Liver (tissue), 9 donors: Measurements from ENCODE around the gene ST6GALNAC3. TPM values are rescaled to one million over a fixed set of nuclear protein-coding genes. Genes with fewer than 3 reads are reported as not detected.

Experiments
- DNase-seq: peaks from one replicate; pipeline ENCODE4 v3.0.0-alpha.2; 2017; ENCODE audit warnings: low spot score
- H3K27ac ChIP-seq, 2 donors: one replicate each; pipeline ENCODE4 v1.7.0; 2013; ENCODE audit warnings: inconsistent platforms in 2 of 2, low read length in 2 of 2, control low read depth in 1 of 2, low read depth in 1 of 2, mild to moderate bottlenecking in 1 of 2
- H3K27me3 ChIP-seq, 4 donors: one replicate each; pipeline versions ENCODE4 v1.6.1 to v1.7.0; 2013; ENCODE audit warnings: low read length in 3 of 4, inconsistent platforms in 1 of 4, mild to moderate bottlenecking in 1 of 4, moderate library complexity in 1 of 4; ENCODE audit not compliant: control insufficient read depth in 4 of 4, insufficient read depth in 4 of 4
- H3K36me3 ChIP-seq, 4 donors: one replicate each; pipeline versions ENCODE4 v1.6.1 to v1.7.0; 2013; ENCODE audit warnings: low read length in 3 of 4, mild to moderate bottlenecking in 3 of 4, low read depth in 1 of 4, moderate library complexity in 1 of 4; ENCODE audit not compliant: control insufficient read depth in 4 of 4, insufficient read depth in 3 of 4
- H3K4me1 ChIP-seq, 4 donors: one replicate each; pipeline versions ENCODE4 v1.6.1 to v1.7.0; 2013; ENCODE audit warnings: low read length in 3 of 4, mild to moderate bottlenecking in 3 of 4, moderate library complexity in 1 of 4; ENCODE audit not compliant: control insufficient read depth in 4 of 4, insufficient read depth in 4 of 4
- H3K4me3 ChIP-seq, 3 donors: one replicate each; pipeline versions ENCODE4 v1.6.1 to v1.7.0; 2013; ENCODE audit warnings: low read length in 3 of 3, control low read depth in 1 of 3, low read depth in 1 of 3, mild to moderate bottlenecking in 1 of 3
- H3K9ac ChIP-seq, 2 donors: one replicate each; pipeline ENCODE4 v1.7.0; 2013; ENCODE audit warnings: low read length in 2 of 2, mild to moderate bottlenecking in 2 of 2, moderate library complexity in 2 of 2, control low read depth in 1 of 2, low read depth in 1 of 2
- H3K9me3 ChIP-seq, 4 donors: one replicate each; pipeline versions ENCODE4 v1.6.1 to v1.7.0; 2013; ENCODE audit warnings: low read length in 3 of 4; ENCODE audit not compliant: control insufficient read depth in 4 of 4
- ATF3 ChIP-seq: IDR thresholded peaks from 2 replicates; pipeline ENCODE4 v1.6.1; 2016; ENCODE audit warnings: antibody characterized with exemption
- CTCF ChIP-seq: fragments of 150-350 bp; IDR thresholded peaks from 2 replicates; pipeline ENCODE4 v1.5.1; 2017; ENCODE audit warnings: improper control_type of control experiment, low read depth, low read length; ENCODE audit not compliant: missing input control
- EGR1 ChIP-seq, 2 donors: IDR thresholded peaks; 2 replicates each; pipeline ENCODE4 v1.6.1; 2016 to 2018; ENCODE audit warnings: antibody characterized with exemption in 2 of 2, low read depth in 2 of 2
- FOXA1 ChIP-seq: IDR thresholded peaks from 2 replicates; pipeline ENCODE4 v1.6.1; 2016; ENCODE audit warnings: antibody characterized with exemption
- FOXA2 ChIP-seq: IDR thresholded peaks from 2 replicates; pipeline ENCODE4 v1.6.1; 2016; ENCODE audit warnings: antibody characterized with exemption
- GABPA ChIP-seq, 2 donors: IDR thresholded peaks in 1 of 2; conservative IDR thresholded peaks in 1 of 2; 2 replicates each; pipeline ENCODE4 v1.6.1; 2016; ENCODE audit warnings: antibody characterized with exemption in 2 of 2, mild to moderate bottlenecking in 1 of 2, moderate library complexity in 1 of 2
- HNF4A ChIP-seq, 2 donors: conservative IDR thresholded peaks; 2 replicates each; pipeline ENCODE4 v1.6.1; 2016; ENCODE audit warnings: antibody characterized with exemption in 2 of 2, mild to moderate bottlenecking in 2 of 2
- HNF4G ChIP-seq: IDR thresholded peaks from 2 replicates; pipeline ENCODE4 v1.6.1; 2016; ENCODE audit warnings: antibody characterized with exemption
- JUND ChIP-seq, 2 donors: IDR thresholded peaks; 2 replicates each; pipeline ENCODE4 v1.6.1; 2016; ENCODE audit warnings: antibody characterized with exemption in 2 of 2
- MAX ChIP-seq: IDR thresholded peaks from 2 replicates; pipeline ENCODE4 v1.6.1; 2016; ENCODE audit warnings: antibody characterized with exemption
- NR2F2 ChIP-seq: IDR thresholded peaks from 2 replicates; pipeline ENCODE4 v1.6.1; 2016; ENCODE audit warnings: antibody characterized with exemption
- RAD21 ChIP-seq, 2 donors: IDR thresholded peaks; 2 replicates each; pipeline ENCODE4 v1.6.1; 2016; ENCODE audit warnings: antibody characterized with exemption in 2 of 2, mild to moderate bottlenecking in 2 of 2
- REST ChIP-seq: IDR thresholded peaks from 2 replicates; pipeline ENCODE4 v1.6.1; 2016; ENCODE audit warnings: antibody characterized with exemption, mild to moderate bottlenecking
- RXRA ChIP-seq, 2 donors: IDR thresholded peaks; 2 replicates each; pipeline ENCODE4 v1.6.1; 2017 to 2018; ENCODE audit warnings: antibody characterized with exemption in 2 of 2, mild to moderate bottlenecking in 1 of 2
- SP1 ChIP-seq: IDR thresholded peaks from 2 replicates; pipeline ENCODE4 v1.6.1; 2018; ENCODE audit warnings: antibody characterized with exemption, mild to moderate bottlenecking
- TAF1 ChIP-seq: conservative IDR thresholded peaks from 2 replicates; pipeline ENCODE4 v1.6.1; 2016; ENCODE audit warnings: antibody characterized with exemption, mild to moderate bottlenecking
- YY1 ChIP-seq: IDR thresholded peaks from 2 replicates; pipeline ENCODE4 v1.6.1; 2016; ENCODE audit warnings: antibody characterized with exemption, mild to moderate bottlenecking
- ZBTB33 ChIP-seq: IDR thresholded peaks from 2 replicates; pipeline ENCODE4 v1.6.1; 2016; ENCODE audit warnings: antibody characterized with exemption
- WGBS: extraction: QIAGEN DNeasy Blood & Tissue Kit; methylation state at CpG from one replicate; pipeline ENCODE4 v1.1.7; 2013; 5-methylcytosine and 5-hydroxymethylcytosine counted together
- polyA plus RNA-seq, 2 donors: library from polyadenylated mRNA; stranded (reverse) in 1 of 2; unstranded in 1 of 2; fragments of 200-250 nt in 1 of 2; fragments of >200 nt in 1 of 2; fragmentation: Nextera tagmentation in 1 of 2; extraction: Ambion mirVana in 1 of 2; gene quantifications; one replicate each; pipeline versions ENCODE4 v1.2.1 to v1.2.3, GENCODE V29; 2013 to 2015
- total RNA-seq, 2 donors: library from RNA; depleted of rRNA; stranded (reverse); fragments of >200 nt; gene quantifications; one replicate each; pipeline ENCODE4 v1.2.3, GENCODE V29; 2014
- donor health status: healthy.
- donor health status: healthy.
- donor health status: healthy.
- donor health status: healthy.
- donor health status: healthy.

The ST6GALNAC3 gene
- total and polyA plus RNA-seq, 4 donors = 1.2 to 5.0 (median 3.2) TPM

GRCh38 chr1:76203127-76203526 lies 128.6 kb downstream of the ST6GALNAC3 start:
- no peak overlapping the region for H3K4me3 ChIP-seq
- H3K36me3 ChIP-seq = no peaks in the 10 kb centered on the region
- peaks cover 0 to 2% (median 0%) of the 10 kb centered on the region in 4 donors for H3K27me3 ChIP-seq
- 85% methylated on average over 3 of the region's 3 CpGs for WGBS
- no peaks in the 10 kb centered on the region for H3K4me1 ChIP-seq
- TF ChIP-seq TAF1 = no peak
- no peak for TF ChIP-seq HNF4A (conservative IDR thresholded peaks at IDR 0.05)
- TF ChIP-seq JUND (IDR thresholded peaks at IDR 0.05) = no peak
- no peak for TF ChIP-seq NR2F2
- TF ChIP-seq SP1 = no peak
- TF ChIP-seq FOXA1 = no peak
- no peak for TF ChIP-seq ATF3
- TF ChIP-seq ZBTB33 = no peak
- no peak for TF ChIP-seq EGR1 (IDR thresholded peaks at IDR 0.05; ENCODE audit: low read depth in 2 of 2)
- no peak for TF ChIP-seq HNF4G
- TF ChIP-seq FOXA2 = no peak
- no peak for TF ChIP-seq YY1
- TF ChIP-seq MAX = no peak
- TF ChIP-seq RAD21 (IDR thresholded peaks at IDR 0.05) = no peak
- TF ChIP-seq RXRA (IDR thresholded peaks at IDR 0.05) = no peak
- TF ChIP-seq GABPA (IDR thresholded peaks at IDR 0.05 in 1 of 2, conservative IDR thresholded peaks at IDR 0.05 in 1 of 2) = no peak
- TF ChIP-seq CTCF = no peak
- TF ChIP-seq REST = no peak
- H3K9ac ChIP-seq = no peak overlapping the region
- no peak for DNase-seq
- H3K27ac ChIP-seq = no peak overlapping the region
- no peaks in the 10 kb centered on the region for H3K9me3 ChIP-seq
